RWPE1 (cell line): ENCODE results near the gene SLC26A2.
A peak's percentile ranks its signal among the peaks of the same experiment; 100 is the strongest.

ENCODE experiments used
- CTCF ChIA-PET: fragments of 350-600 bp; sonication (Branson Sonifier 250); formaldehyde crosslinking; extraction: SDS; loops from one replicate; lab custom pipeline; 2021; lab: Yijun Ruan, JAX
- POLR2A ChIA-PET: fragments of 400-600 bp; formaldehyde crosslinking; extraction: SDS; loops from one replicate; lab custom pipeline; 2020; ENCODE audit warnings: antibody characterized with exemption; ENCODE audit not compliant: low non-redundant PET; lab: Yijun Ruan, JAX
- DNase-seq: peaks from one replicate; pipeline ENCODE4 v3.0.0; 2012; ENCODE audit warnings: low spot score
- H3K27ac ChIP-seq: fragments of 450-650 bp; 2 replicates; pipeline ENCODE4 v1.5.1; 2017
- CTCF ChIP-seq: fragments of 450-650 bp; conservative IDR thresholded peaks from 2 replicates; pipeline ENCODE4 v1.5.1; 2017; ENCODE audit warnings: low read depth, mild to moderate bottlenecking

SLC26A2 gene

GRCh38 chr5:150035139-150035895 is 74.8 kb downstream of the SLC26A2 start:
- no peak for TF ChIP-seq CTCF
- H3K27ac ChIP-seq = no peak overlapping the region
- CTCF ChIA-PET = interaction anchor here (0.6 to 1.2 kb wide), 4 partner anchors 9 to 464 kb away, joined by 3 to 4 read pairs (median 3); no protein-coding TSS in a partner anchor
- DNase-seq = no peak
- POLR2A ChIA-PET = no interaction called here

- CTCF ChIA-PET = interaction anchor here (0.6 to 1.0 kb wide), 6 partner anchors 28 to 211 kb away, joined by 3 to 7 read pairs (median 4); no protein-coding TSS in a partner anchor
- H3K27ac ChIP-seq = peak overlapping the region; percentile 77
- POLR2A ChIA-PET = interaction anchor here (1.0 kb wide), 1 partner anchor 36 kb away, joined by 3 read pairs; the partner anchor contains the start of genes HMGXB3 and TIGD6
- no peak for TF ChIP-seq CTCF
- peak; percentile 98 for DNase-seq
Measured at GRCh38 chr5:150036513-150036912, 76.0 kb downstream of the SLC26A2 start.
